Sigmoid colon (tissue), 7 donors: ENCODE data around the gene DNAH6. TPM values are rescaled to one million over a fixed set of nuclear protein-coding genes. Genes with fewer than 3 reads are reported as not detected.

Source experiments
- DNase-seq: peaks from one replicate; pipeline ENCODE4 v3.0.0-alpha.2; 2019
- H3K27ac ChIP-seq, 4 donors: fragments of 200-600 bp; sonication (generic); one replicate each; pipeline ENCODE4 v1.5.1; 2016 to 2019; ENCODE audit warnings: mild to moderate bottlenecking in 1 of 4
- H3K27me3 ChIP-seq, 3 donors: fragments of 200-600 bp; sonication (generic); one replicate each; pipeline ENCODE4 v1.5.1; 2019; ENCODE audit warnings: mild to moderate bottlenecking in 1 of 3
- H3K36me3 ChIP-seq, 4 donors: fragments of 200-600 bp; sonication (generic); one replicate each; pipeline ENCODE4 v1.5.1; 2016 to 2019
- H3K4me1 ChIP-seq, 4 donors: fragments of 200-600 bp; sonication (generic); one replicate each; pipeline ENCODE4 v1.5.1; 2017 to 2019
- H3K4me3 ChIP-seq, 4 donors: fragments of 200-600 bp; sonication (generic); one replicate each; pipeline ENCODE4 v1.5.1; 2017 to 2019; ENCODE audit warnings: mild to moderate bottlenecking in 2 of 4, moderate library complexity in 1 of 4
- H3K9me3 ChIP-seq, 4 donors: fragments of 200-600 bp in 3 of 4; sonication (generic) in 3 of 4; one replicate each; pipeline versions ENCODE4 v1.5.1 to v1.6.1; 2013 to 2019
- CTCF ChIP-seq, 4 experiments: fragments of 450-650 bp in 3 of 4; fragments of 200-600 bp in 1 of 4; IDR thresholded peaks; one replicate each; pipeline ENCODE4 v1.5.1; 2016 to 2019; ENCODE audit warnings: antibody characterized with exemption in 4 of 4, mild to moderate bottlenecking in 3 of 4, moderate library complexity in 2 of 4
- EP300 ChIP-seq, 4 donors: sonication (generic); formaldehyde crosslinking; IDR thresholded peaks; one replicate each; pipeline ENCODE4 v1.6.1; 2017; ENCODE audit warnings: antibody characterized with exemption in 4 of 4
- POLR2A ChIP-seq, 2 donors: fragments of 450-650 bp; IDR thresholded peaks; one replicate each; pipeline ENCODE4 v1.6.1; 2016; ENCODE audit warnings: antibody characterized with exemption in 2 of 2, mild to moderate bottlenecking in 2 of 2, moderate library complexity in 2 of 2
- POLR2AphosphoS5 ChIP-seq, 4 donors: sonication (generic); formaldehyde crosslinking; IDR thresholded peaks; one replicate each; pipeline ENCODE4 v1.6.1; 2017; ENCODE audit warnings: antibody characterized with exemption in 4 of 4
- whole genome bisulfite sequencing, 2 donors: extraction: QIAGEN DNeasy Blood & Tissue Kit; methylation state at CpG; one replicate each; pipeline ENCODE4 v1.1.7; 2013; 5-methylcytosine and 5-hydroxymethylcytosine counted together
- intact Hi-C: fragments of 100-400 bp; cut with DNase I; formaldehyde crosslinking; loops from one replicate; pipeline ENCODE4 v1.15.1; 2023
- polyA plus RNA-seq, 3 donors: library from polyadenylated mRNA; stranded (reverse); fragments of 200-250 nt; gene quantifications; one replicate each; pipeline ENCODE4 v1.2.3, GENCODE V29; 2013
- total RNA-seq, 4 donors: library from RNA; depleted of rRNA; stranded (reverse); fragments of >200 nt; gene quantifications; one replicate each; pipeline ENCODE4 v1.1.0, GENCODE V29; 2016
- donor health status: healthy with polysubstance abuse.
- donor health status: Bipolar disorder and iron deficiency.
- donor health status: healthy.

The DNAH6 gene
- total and polyA plus RNA-seq, 7 donors, result 0.20 to 0.55 (median 0.36) TPM; not detected in 2

- no peak overlapping the region for H3K27ac ChIP-seq
- TF ChIP-seq EP300 (IDR thresholded peaks at IDR 0.05) (no peak), CTCF (IDR thresholded peaks at IDR 0.05) (no peak), POLR2AphosphoS5 (IDR thresholded peaks at IDR 0.05) (no peak), POLR2A (IDR thresholded peaks at IDR 0.05) (no peak)
- no peaks in the 10 kb centered on the region for H3K9me3 ChIP-seq
- 95% methylated on average over 4 of the region's 4 CpGs for WGBS, 2 donors
- H3K36me3 ChIP-seq, result no peaks in the 10 kb centered on the region
- no peaks in the 10 kb centered on the region for H3K27me3 ChIP-seq
- no peaks in the 10 kb centered on the region for H3K4me1 ChIP-seq
- DNase-seq, result no peak
- intact Hi-C loops, result no loop called here
- H3K4me3 ChIP-seq, result no peak overlapping the region
Measured at GRCh38 chr2:84850471-84850870, 334.2 kb downstream of the DNAH6 start.

GRCh38 chr2:84851876-84852275, 335.6 kb downstream of the DNAH6 start:
- H3K36me3 ChIP-seq, result no peaks in the 10 kb centered on the region
- H3K4me3 ChIP-seq, result no peak overlapping the region
- intact Hi-C loops, result no loop called here
- H3K4me1 ChIP-seq, result no peaks in the 10 kb centered on the region
- no peaks in the 10 kb centered on the region for H3K9me3 ChIP-seq
- DNase-seq, result no peak
- H3K27ac ChIP-seq, result no peak overlapping the region
- no peaks in the 10 kb centered on the region for H3K27me3 ChIP-seq
- 86 to 89% methylated on average over 3 of the region's 3 CpGs for whole genome bisulfite sequencing, 2 donors
- no peak for TF ChIP-seq EP300 (IDR thresholded peaks at IDR 0.05)
- no peak for TF ChIP-seq POLR2AphosphoS5 (IDR thresholded peaks at IDR 0.05)
- no peak for TF ChIP-seq POLR2A (IDR thresholded peaks at IDR 0.05)
- no peak for TF ChIP-seq CTCF (IDR thresholded peaks at IDR 0.05)

- WGBS, 2 donors, result 75 to 80% methylated on average over 4 of the region's 4 CpGs
- intact Hi-C loops, result no loop called here
- DNase-seq, result no peak
- Histone ChIP-seq H3K4me3 (no peak overlapping the region), H3K27me3 (no peaks in the 10 kb centered on the region), H3K36me3 (no peaks in the 10 kb centered on the region), H3K9me3 (no peaks in the 10 kb centered on the region), H3K4me1 (no peaks in the 10 kb centered on the region), H3K27ac (no peak overlapping the region)
- no peak for TF ChIP-seq EP300 (IDR thresholded peaks at IDR 0.05)
Measured at GRCh38 chr2:84854850-84855249, 338.6 kb downstream of the DNAH6 start.

GRCh38 chr2:84855731-84856130, 339.4 kb downstream of the DNAH6 start:
- Histone ChIP-seq H3K4me3 (no peak overlapping the region), H3K27ac (no peak overlapping the region), H3K4me1 (no peaks in the 10 kb centered on the region), H3K36me3 (no peaks in the 10 kb centered on the region), H3K9me3 (no peaks in the 10 kb centered on the region), H3K27me3 (no peaks in the 10 kb centered on the region)
- TF ChIP-seq POLR2AphosphoS5 (IDR thresholded peaks at IDR 0.05), result no peak
- no peak for TF ChIP-seq POLR2A (IDR thresholded peaks at IDR 0.05)
- intact Hi-C loops, result no loop called here
- no peak for DNase-seq
- 68 to 79% methylated on average over 11 of the region's 11 CpGs for WGBS, 2 donors

GRCh38 chr2:84856787-84857186, 340.5 kb downstream of the DNAH6 start:
- DNase-seq, result no peak
- Histone ChIP-seq H3K4me3 (no peak overlapping the region), H3K36me3 (no peaks in the 10 kb centered on the region), H3K27ac (no peak overlapping the region), H3K4me1 (no peaks in the 10 kb centered on the region), H3K9me3 (no peaks in the 10 kb centered on the region), H3K27me3 (no peaks in the 10 kb centered on the region)
- WGBS, 2 donors, result 65 to 70% methylated on average over 6 of the region's 6 CpGs
- TF ChIP-seq CTCF (IDR thresholded peaks at IDR 0.05) (no peak), EP300 (IDR thresholded peaks at IDR 0.05) (no peak), POLR2AphosphoS5 (IDR thresholded peaks at IDR 0.05) (no peak), POLR2A (IDR thresholded peaks at IDR 0.05) (no peak)
- intact Hi-C loops, result no loop called here

GRCh38 chr2:84857566-84857965, 341.3 kb downstream of the DNAH6 start:
- H3K27ac ChIP-seq, result no peak overlapping the region
- intact Hi-C loops, result no loop called here
- DNase-seq, result no peak
- no peak for TF ChIP-seq EP300 (IDR thresholded peaks at IDR 0.05)
- TF ChIP-seq POLR2A (IDR thresholded peaks at IDR 0.05), result no peak
- TF ChIP-seq CTCF (IDR thresholded peaks at IDR 0.05), result no peak
- TF ChIP-seq POLR2AphosphoS5 (IDR thresholded peaks at IDR 0.05), result no peak
- no peaks in the 10 kb centered on the region for H3K9me3 ChIP-seq
- WGBS, 2 donors, result 94 to 96% methylated on average over 5 of the region's 5 CpGs
- no peaks in the 10 kb centered on the region for H3K27me3 ChIP-seq
- H3K36me3 ChIP-seq, result no peaks in the 10 kb centered on the region
- H3K4me3 ChIP-seq, result no peak overlapping the region
- no peaks in the 10 kb centered on the region for H3K4me1 ChIP-seq
